H1 (cell line): ENCODE data around the gene ZBTB18. TPM values are rescaled to one million over a fixed set of nuclear protein-coding genes. Genes with fewer than 3 reads are reported as not detected.
"Not testable (repeated sequence)": the region's sequence is repeated elsewhere in the genome, so short reads cannot be mapped to it uniquely, and the experiment has no call there.

ENCODE experiments used
- CTCF ChIA-PET: fragments of 300-600 bp; sonication (Branson Sonifier 250); formaldehyde crosslinking; loops from one replicate; lab custom pipeline; 2021; ENCODE audit not compliant: partially characterized antibody; lab: Charles Lee
- POLR2A ChIA-PET: fragments of 300-600 bp; sonication (Branson Sonifier 250); formaldehyde crosslinking; loops from one replicate; lab custom pipeline; 2021; ENCODE audit warnings: inconsistent platforms; ENCODE audit not compliant: partially characterized antibody; lab: Charles Lee
- DNase-seq, 2 experiments: peaks; one replicate each; pipeline versions ENCODE4 v3.0.0 to v3.0.0-alpha.2; 2010 to 2022; ENCODE audit warnings: low spot score in 2 of 2, low read depth in 1 of 2, mixed read lengths in 1 of 2
- FAIRE-seq: peaks from 2 replicates; lab custom pipeline; 2011; peaks lifted over from hg19 to GRCh38; lab: Jason Lieb, UNC
- H2AFZ ChIP-seq: 2 replicates; pipeline ENCODE4 v1.8.1; 2012; ENCODE audit warnings: low read length, inconsistent platforms
- H2AK5ac ChIP-seq: 2 replicates; pipeline ENCODE4 v1.6.1; 2013; ENCODE audit warnings: low read depth, low read length
- H2BK120ac ChIP-seq: replicated peaks from 2 replicates; pipeline ENCODE3; 2013; ENCODE audit warnings: low read depth, low read length, inconsistent platforms
- H2BK12ac ChIP-seq: 2 replicates; pipeline ENCODE4 v1.6.1; 2013; ENCODE audit warnings: low read depth, low read length
- H2BK15ac ChIP-seq: 2 replicates; pipeline ENCODE4 v1.6.1; 2013; ENCODE audit warnings: low read length
- H2BK20ac ChIP-seq: 2 replicates; pipeline ENCODE4 v1.6.1; 2013; ENCODE audit warnings: low read length
- H2BK5ac ChIP-seq: 2 replicates; pipeline ENCODE4 v1.6.1; 2013; ENCODE audit warnings: low read depth, low read length
- H3K14ac ChIP-seq: 2 replicates; pipeline ENCODE4 v1.6.1; 2013; ENCODE audit warnings: inconsistent platforms; ENCODE audit not compliant: insufficient read length
- H3K18ac ChIP-seq: 2 replicates; pipeline ENCODE4 v1.6.1; 2013; ENCODE audit warnings: low read length; ENCODE audit errors: extremely low read depth
- H3K23ac ChIP-seq: 2 replicates; pipeline ENCODE4 v1.6.1; 2013; ENCODE audit warnings: inconsistent platforms; ENCODE audit not compliant: insufficient read length
- H3K23me2 ChIP-seq: 2 replicates; pipeline ENCODE4 v1.6.1; 2013; ENCODE audit warnings: low read depth, low read length
- H3K27ac ChIP-seq: 2 replicates; pipeline ENCODE4 v1.6.1; 2011; ENCODE audit warnings: low read depth, low read length, inconsistent platforms
- H3K27me3 ChIP-seq, 4 experiments: replicated peaks in 1 of 4; 1 replicate in 1 of 4; 2 replicates in 3 of 4; pipeline versions ENCODE4 v1.6.1 to v1.8.1; 2011 to 2013; ENCODE audit warnings: low read length in 3 of 4, mild to moderate bottlenecking in 3 of 4, inconsistent platforms in 2 of 4, mixed read lengths in 2 of 4, moderate library complexity in 1 of 4; ENCODE audit not compliant: control insufficient read depth in 3 of 4, insufficient read depth in 3 of 4; ENCODE audit errors: extremely low read depth in 1 of 4
- H3K36me3 ChIP-seq, 4 experiments: 2 replicates each; pipeline versions ENCODE4 v1.6.1 to v1.8.1; 2011 to 2013; ENCODE audit warnings: mild to moderate bottlenecking in 4 of 4, low read length in 3 of 4, moderate library complexity in 2 of 4, control low read depth in 1 of 4, inconsistent platforms in 1 of 4; ENCODE audit not compliant: insufficient read depth in 4 of 4, control insufficient read depth in 2 of 4
- H3K4ac ChIP-seq: replicated peaks from 2 replicates; pipeline ENCODE3; 2013; ENCODE audit warnings: low read length, low read depth, mixed read lengths, inconsistent platforms; ENCODE audit not compliant: insufficient read length
- H3K4me1 ChIP-seq, 4 experiments: replicated peaks in 1 of 4; 1 replicate in 1 of 4; 2 replicates in 3 of 4; pipeline versions ENCODE4 v1.6.1 to v1.8.1; 2011 to 2013; ENCODE audit warnings: low read length in 3 of 4, inconsistent platforms in 2 of 4, mixed read lengths in 1 of 4; ENCODE audit not compliant: insufficient read depth in 4 of 4, control insufficient read depth in 3 of 4
- H3K4me2 ChIP-seq, 2 experiments: 2 replicates each; pipeline versions ENCODE4 v1.6.1 to v1.8.1; 2011 to 2013; ENCODE audit warnings: low read depth in 2 of 2, low read length in 2 of 2, control low read depth in 1 of 2, inconsistent platforms in 1 of 2, mild to moderate bottlenecking in 1 of 2; ENCODE audit not compliant: insufficient read depth in 1 of 2
- H3K4me3 ChIP-seq, 4 experiments: fragments of 200-600, 300-600 bp in 1 of 4; sonication (generic), shearing (Covaris generic), sonication (Bioruptor Twin) in 1 of 4; 2 replicates each; pipeline versions ENCODE4 v1.5.1 to v1.8.1; 2011 to 2016; ENCODE audit warnings: low read length in 4 of 4, low read depth in 3 of 4, control low read depth in 2 of 4, inconsistent platforms in 2 of 4, mild to moderate bottlenecking in 2 of 4, mixed read lengths in 1 of 4, moderate library complexity in 1 of 4; ENCODE audit not compliant: insufficient read depth in 2 of 4; ENCODE audit errors: extremely low read depth in 1 of 4
- H3K56ac ChIP-seq: replicated peaks from 2 replicates; pipeline ENCODE3; 2013; ENCODE audit warnings: low read depth, mild to moderate bottlenecking, mixed read lengths, low read length, inconsistent platforms; ENCODE audit not compliant: insufficient read length
- H3K79me1 ChIP-seq: 2 replicates; pipeline ENCODE4 v1.6.1; 2013; ENCODE audit warnings: low read depth, low read length, control low read depth
- H3K79me2 ChIP-seq, 2 experiments: 2 replicates each; pipeline versions ENCODE4 v1.6.1 to v1.8.1; 2012 to 2013; ENCODE audit warnings: low read length in 2 of 2, mild to moderate bottlenecking in 2 of 2, inconsistent platforms in 1 of 2; ENCODE audit not compliant: insufficient read depth in 2 of 2, control insufficient read depth in 1 of 2
- H3K9ac ChIP-seq, 4 experiments: replicated peaks in 1 of 4; 1 replicate in 1 of 4; 2 replicates in 3 of 4; pipeline versions ENCODE4 v1.6.1 to v1.8.1; 2011 to 2013; ENCODE audit warnings: low read depth in 3 of 4, low read length in 3 of 4, control low read depth in 2 of 4, mild to moderate bottlenecking in 2 of 4, moderate library complexity in 2 of 4, inconsistent platforms in 1 of 4; ENCODE audit errors: extremely low read depth in 1 of 4
- H3K9me3 ChIP-seq, 2 experiments: 2 replicates each; pipeline versions ENCODE4 v1.6.1 to v1.8.1; 2012 to 2013; ENCODE audit warnings: mild to moderate bottlenecking in 2 of 2, moderate library complexity in 2 of 2, control low read depth in 1 of 2, inconsistent platforms in 1 of 2, low read depth in 1 of 2, low read length in 1 of 2, mixed read lengths in 1 of 2; ENCODE audit not compliant: insufficient read depth in 2 of 2
- H4K20me1 ChIP-seq, 2 experiments: replicated peaks in 1 of 2; 2 replicates each; pipeline versions ENCODE3 to v1.8.1; 2011 to 2013; ENCODE audit warnings: inconsistent platforms in 2 of 2, low read length in 2 of 2, mild to moderate bottlenecking in 1 of 2; ENCODE audit not compliant: insufficient read depth in 2 of 2, control insufficient read depth in 1 of 2
- H4K5ac ChIP-seq: 2 replicates; pipeline ENCODE4 v1.6.1; 2013; ENCODE audit warnings: low read length, low read depth, mixed read lengths, inconsistent platforms; ENCODE audit not compliant: insufficient read length
- H4K8ac ChIP-seq: 2 replicates; pipeline ENCODE4 v1.8.0; 2013; ENCODE audit warnings: mild to moderate bottlenecking, moderate library complexity, low read length, inconsistent platforms; ENCODE audit not compliant: insufficient read depth; ENCODE audit errors: extremely low read depth
- H4K91ac ChIP-seq: replicated peaks from 2 replicates; pipeline ENCODE3; 2013; ENCODE audit warnings: low read length, mixed read lengths, inconsistent platforms; ENCODE audit not compliant: insufficient read length
- RAD21 ChIP-seq, 2 experiments: IDR thresholded peaks in 1 of 2; conservative IDR thresholded peaks in 1 of 2; 2 replicates each; pipeline ENCODE4 v1.6.1; 2011; ENCODE audit warnings: low read depth in 2 of 2, low read length in 2 of 2, improper control_type of control experiment in 1 of 2, inconsistent platforms in 1 of 2, mild to moderate bottlenecking in 1 of 2, moderate library complexity in 1 of 2
- WGBS, 2 experiments: shearing (Covaris generic) in 1 of 2; methylation state at CpG; one replicate each; pipeline versions ENCODE4 v1.1.6 to v1.1.7; 2013 to 2015; ENCODE audit warnings: low lambda C conversion rate in 2 of 2, mixed read lengths in 2 of 2, inconsistent platforms in 1 of 2, low coverage in 1 of 2, missing lambda C conversion rate in 1 of 2; ENCODE audit not compliant: insufficient replicate concordance in 2 of 2, insufficient coverage in 1 of 2, insufficient read length in 1 of 2; ENCODE audit errors: extremely low coverage in 1 of 2, missing lambda C conversion rate in 1 of 2; 5-methylcytosine and 5-hydroxymethylcytosine counted together
- polyA plus RNA-seq, 7 experiments: library from polyadenylated mRNA; depleted of rRNA in 3 of 7; stranded (reverse) in 5 of 7; unstranded in 2 of 7; fragments of >200 nt in 5 of 7; fragments of 200-250 nt in 2 of 7; gene quantifications; 1 replicate in 5 of 7; 2 replicates in 1 of 7; 4 replicates in 1 of 7; pipeline versions ENCODE4 v1.2.1 to v1.2.3, GENCODE V29; 2011 to 2013; ENCODE audit warnings: missing spikeins in 2 of 7, mixed read lengths in 2 of 7
- total RNA-seq: library from RNA; stranded (reverse); fragmentation: NEBNext Ultra II Directional; extraction: Animal tissue kit (Norgen Biotek cat#: 25700); gene quantifications from 2 replicates; pipeline ENCODE4 v1.2.1, GENCODE V29; 2021
- TF ChIP-seq, protein P1 (sequence below), 3 experiments: IDR thresholded peaks; 1 replicate in 2 of 3; 2 replicates in 1 of 3; pipeline versions ENCODE4 v1.5.1 to v1.6.1; 2011; ENCODE audit warnings: low read length in 3 of 3, mild to moderate bottlenecking in 3 of 3, inconsistent platforms in 2 of 3, low read depth in 1 of 3, moderate library complexity in 1 of 3; ENCODE audit not compliant: insufficient read depth in 1 of 3; ENCODE audit errors: control extremely low read depth in 1 of 3

Gene ZBTB18
- total and polyA plus RNA-seq, 2 of the 8 experiments (the other 6 are each of a cell fraction or from before 2014, with no cell fraction given) = 8.5 to 14.4 TPM

DNA sequence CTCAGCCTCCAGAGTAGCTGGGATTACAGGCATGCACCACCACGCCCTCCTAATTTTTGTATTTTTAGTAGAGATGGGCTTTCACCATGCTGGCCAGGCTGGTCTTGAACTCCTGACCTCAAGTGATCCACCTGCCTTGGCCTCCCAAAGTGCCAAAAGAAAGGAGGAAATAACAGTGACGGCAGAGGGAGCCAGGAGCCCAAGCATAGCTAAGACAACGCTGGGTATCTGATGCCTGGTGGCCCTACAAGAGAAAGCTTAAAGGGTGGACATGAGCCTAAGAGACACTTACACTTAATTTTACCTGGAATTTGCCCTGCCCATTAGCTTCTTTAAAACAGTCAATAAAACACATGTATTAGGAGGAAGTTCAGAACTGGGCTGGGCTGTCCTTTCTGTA is 36.2 kb upstream of the ZBTB18 start:
- not testable (repeated sequence) for H3K56ac ChIP-seq

More for the DNA sequence above, 36.2 kb upstream of the ZBTB18 start:
- H3K4me3 ChIP-seq, FAIRE-seq, H4K91ac ChIP-seq, H2AFZ ChIP-seq, H3K23me2 ChIP-seq, H4K5ac ChIP-seq, H2AK5ac ChIP-seq, H3K14ac ChIP-seq, H3K9me3 ChIP-seq, H3K36me3 ChIP-seq, H3K79me1 ChIP-seq, H3K4ac ChIP-seq, H3K4me2 ChIP-seq, H2BK15ac ChIP-seq, H3K4me1 ChIP-seq, H3K27me3 ChIP-seq, H4K20me1 ChIP-seq, H2BK20ac ChIP-seq, H3K23ac ChIP-seq, H2BK120ac ChIP-seq, H3K79me2 ChIP-seq, H2BK12ac ChIP-seq, H3K18ac ChIP-seq, DNase-seq, H3K27ac ChIP-seq, H2BK5ac ChIP-seq, H3K9ac ChIP-seq, H4K8ac ChIP-seq: not testable (repeated sequence)
- 79% methylated on average over 3 of the region's 3 CpGs; no CpG with 5 or more reads in 1 of the 2 experiments for WGBS, 2 experiments
- peak; percentile 30 to 55 for TF ChIP-seq RAD21 (IDR thresholded peaks at IDR 0.05 in 1 of 2, conservative IDR thresholded peaks at IDR 0.05 in 1 of 2; ENCODE audit: low read depth in 2 of 2, low read length in 2 of 2)
- TF ChIP-seq, protein P1, sequence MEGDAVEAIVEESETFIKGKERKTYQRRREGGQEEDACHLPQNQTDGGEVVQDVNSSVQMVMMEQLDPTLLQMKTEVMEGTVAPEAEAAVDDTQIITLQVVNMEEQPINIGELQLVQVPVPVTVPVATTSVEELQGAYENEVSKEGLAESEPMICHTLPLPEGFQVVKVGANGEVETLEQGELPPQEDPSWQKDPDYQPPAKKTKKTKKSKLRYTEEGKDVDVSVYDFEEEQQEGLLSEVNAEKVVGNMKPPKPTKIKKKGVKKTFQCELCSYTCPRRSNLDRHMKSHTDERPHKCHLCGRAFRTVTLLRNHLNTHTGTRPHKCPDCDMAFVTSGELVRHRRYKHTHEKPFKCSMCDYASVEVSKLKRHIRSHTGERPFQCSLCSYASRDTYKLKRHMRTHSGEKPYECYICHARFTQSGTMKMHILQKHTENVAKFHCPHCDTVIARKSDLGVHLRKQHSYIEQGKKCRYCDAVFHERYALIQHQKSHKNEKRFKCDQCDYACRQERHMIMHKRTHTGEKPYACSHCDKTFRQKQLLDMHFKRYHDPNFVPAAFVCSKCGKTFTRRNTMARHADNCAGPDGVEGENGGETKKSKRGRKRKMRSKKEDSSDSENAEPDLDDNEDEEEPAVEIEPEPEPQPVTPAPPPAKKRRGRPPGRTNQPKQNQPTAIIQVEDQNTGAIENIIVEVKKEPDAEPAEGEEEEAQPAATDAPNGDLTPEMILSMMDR (IDR thresholded peaks at IDR 0.05; ENCODE audit: control extremely low read depth in 1 of 3, insufficient read depth in 1 of 3, low read depth in 1 of 3, low read length in 3 of 3) = peak in 1 of 3 experiments; percentile 9; a peak in 1 of 4 replicates
- POLR2A ChIA-PET = interaction anchor here (1.5 kb wide), 1 partner anchor 37 kb away, joined by 3 read pairs; the partner anchor contains the start of gene ZBTB18
- CTCF ChIA-PET = interaction anchor here (0.6 to 2.4 kb wide), 5 partner anchors 25 to 259 kb away, joined by 3 to 10 read pairs (median 3); no protein-coding TSS in a partner anchor
